Stomach smooth muscle (tissue), 2 donors: ENCODE data around the gene NUP93.

ENCODE experiments used
- H3K27ac ChIP-seq: one replicate; pipeline ENCODE4 v1.7.0; 2013; ENCODE audit warnings: mild to moderate bottlenecking, low read length, inconsistent platforms
- H3K27me3 ChIP-seq, 2 donors: one replicate each; pipeline ENCODE4 v1.7.0; 2013; ENCODE audit warnings: low read length in 2 of 2; ENCODE audit not compliant: insufficient read depth in 2 of 2, control insufficient read depth in 1 of 2
- H3K36me3 ChIP-seq, 2 donors: one replicate each; pipeline ENCODE4 v1.7.0; 2013; ENCODE audit warnings: low read length in 2 of 2; ENCODE audit not compliant: control insufficient read depth in 2 of 2, insufficient read depth in 2 of 2
- H3K4me1 ChIP-seq: one replicate; pipeline ENCODE4 v1.7.0; 2013; ENCODE audit warnings: low read length; ENCODE audit not compliant: control insufficient read depth, insufficient read depth
- H3K4me3 ChIP-seq, 2 donors: one replicate each; pipeline ENCODE4 v1.7.0; 2013; ENCODE audit warnings: low read length in 2 of 2
- H3K9ac ChIP-seq, 2 donors: one replicate each; pipeline ENCODE4 v1.7.0; 2013; ENCODE audit warnings: low read length in 2 of 2, mild to moderate bottlenecking in 1 of 2
- H3K9me3 ChIP-seq, 2 donors: one replicate each; pipeline ENCODE4 v1.7.0; 2013; ENCODE audit warnings: low read length in 2 of 2; ENCODE audit not compliant: control insufficient read depth in 2 of 2
- donor health status: healthy.
- donor health status: Pancreatic carcinoma.

NUP93 gene

GRCh38 chr16:56777001-56777400 is 47.1 kb downstream of the NUP93 start:
- peaks cover 11% of the 10 kb centered on the region for H3K4me1 ChIP-seq
- H3K4me3 ChIP-seq, result no peak overlapping the region
- H3K9me3 ChIP-seq, result no peaks in the 10 kb centered on the region
- no peaks in the 10 kb centered on the region for H3K27me3 ChIP-seq
- peak overlapping the region in 1 of 2 donors; percentile 13 for H3K9ac ChIP-seq
- H3K36me3 ChIP-seq, result no peaks in the 10 kb centered on the region
- H3K27ac ChIP-seq, result no peak overlapping the region

GRCh38 chr16:56777482-56777881 is 47.6 kb downstream of the NUP93 start:
- Histone ChIP-seq H3K27ac (no peak overlapping the region), H3K4me3 (no peak overlapping the region), H3K4me1 (peaks cover 11% of the 10 kb centered on the region), H3K9ac (no peak overlapping the region), H3K9me3 (no peaks in the 10 kb centered on the region), H3K27me3 (no peaks in the 10 kb centered on the region), H3K36me3 (no peaks in the 10 kb centered on the region)

- Histone ChIP-seq H3K36me3 (no peaks in the 10 kb centered on the region), H3K27me3 (no peaks in the 10 kb centered on the region), H3K9me3 (no peaks in the 10 kb centered on the region), H3K9ac (no peak overlapping the region), H3K27ac (no peak overlapping the region), H3K4me3 (no peak overlapping the region), H3K4me1 (peaks cover 11% of the 10 kb centered on the region)
These were observed 50.0 kb downstream of the NUP93 start for GRCh38 chr16:56779906-56780305.

GRCh38 chr16:56780646-56781045 is 50.7 kb downstream of the NUP93 start:
- no peaks in the 10 kb centered on the region for H3K36me3 ChIP-seq
- H3K9ac ChIP-seq, result no peak overlapping the region
- no peak overlapping the region for H3K4me3 ChIP-seq
- no peak overlapping the region for H3K27ac ChIP-seq
- no peaks in the 10 kb centered on the region for H3K9me3 ChIP-seq
- peaks cover 11% of the 10 kb centered on the region for H3K4me1 ChIP-seq
- H3K27me3 ChIP-seq, result no peaks in the 10 kb centered on the region

- H3K9ac ChIP-seq, result no peak overlapping the region
- no peaks in the 10 kb centered on the region for H3K9me3 ChIP-seq
- peaks cover 8% of the 10 kb centered on the region for H3K4me1 ChIP-seq
- H3K27me3 ChIP-seq, result no peaks in the 10 kb centered on the region
- H3K4me3 ChIP-seq, result no peak overlapping the region
- no peak overlapping the region for H3K27ac ChIP-seq
- H3K36me3 ChIP-seq, result no peaks in the 10 kb centered on the region
These were observed 51.6 kb downstream of the NUP93 start for GRCh38 chr16:56781528-56781961.

- no peak overlapping the region for H3K4me3 ChIP-seq
- no peaks in the 10 kb centered on the region for H3K4me1 ChIP-seq
- no peak overlapping the region for H3K27ac ChIP-seq
- H3K9me3 ChIP-seq, result no peaks in the 10 kb centered on the region
- H3K9ac ChIP-seq, result no peak overlapping the region
- no peaks in the 10 kb centered on the region for H3K36me3 ChIP-seq
- H3K27me3 ChIP-seq, result no peaks in the 10 kb centered on the region
These were observed 53.4 kb downstream of the NUP93 start for GRCh38 chr16:56783344-56783743.

- Histone ChIP-seq H3K4me3 (no peak overlapping the region), H3K9ac (no peak overlapping the region), H3K36me3 (no peaks in the 10 kb centered on the region), H3K27ac (no peak overlapping the region), H3K27me3 (no peaks in the 10 kb centered on the region), H3K9me3 (no peaks in the 10 kb centered on the region), H3K4me1 (no peaks in the 10 kb centered on the region)
These were observed 55.4 kb downstream of the NUP93 start for GRCh38 chr16:56785317-56785716.

GRCh38 chr16:56787167-56787566 is 57.2 kb downstream of the NUP93 start:
- H3K36me3 ChIP-seq, result no peaks in the 10 kb centered on the region

GRCh38 chr16:56788435-56788834 is 58.5 kb downstream of the NUP93 start:
- no peak overlapping the region for H3K4me3 ChIP-seq
- no peaks in the 10 kb centered on the region for H3K9me3 ChIP-seq
- no peak overlapping the region for H3K9ac ChIP-seq
- no peaks in the 10 kb centered on the region for H3K27me3 ChIP-seq
- no peak overlapping the region for H3K27ac ChIP-seq
- H3K36me3 ChIP-seq, result no peaks in the 10 kb centered on the region
- no peaks in the 10 kb centered on the region for H3K4me1 ChIP-seq

More at GRCh38 chr16:56787167-56787566, 57.2 kb downstream of the NUP93 start:
- Histone ChIP-seq H3K9ac (no peak overlapping the region), H3K27me3 (no peaks in the 10 kb centered on the region), H3K27ac (no peak overlapping the region), H3K4me3 (no peak overlapping the region), H3K9me3 (no peaks in the 10 kb centered on the region), H3K4me1 (no peaks in the 10 kb centered on the region)

GRCh38 chr16:56789360-56789759 is 59.4 kb downstream of the NUP93 start:
- Histone ChIP-seq H3K4me1 (no peaks in the 10 kb centered on the region), H3K36me3 (no peaks in the 10 kb centered on the region), H3K27me3 (no peaks in the 10 kb centered on the region), H3K27ac (no peak overlapping the region), H3K9me3 (no peaks in the 10 kb centered on the region), H3K4me3 (no peak overlapping the region), H3K9ac (no peak overlapping the region)

GRCh38 chr16:56792967-56793366 is 63.0 kb downstream of the NUP93 start:
- H3K4me1 ChIP-seq, result no peaks in the 10 kb centered on the region
- no peak overlapping the region for H3K9ac ChIP-seq

More at GRCh38 chr16:56792967-56793366, 63.0 kb downstream of the NUP93 start:
- Histone ChIP-seq H3K9me3 (no peaks in the 10 kb centered on the region), H3K36me3 (no peaks in the 10 kb centered on the region), H3K4me3 (no peak overlapping the region), H3K27ac (no peak overlapping the region), H3K27me3 (no peaks in the 10 kb centered on the region)
